Measurements from ENCODE around the gene IFNL4. TPM values are rescaled to one million over a fixed set of nuclear protein-coding genes. Genes with fewer than 3 reads are reported as not detected.
A peak's percentile ranks its signal among the peaks of the same experiment; 100 is the strongest.
"Not testable (repeated sequence)": the region's sequence is repeated elsewhere in the genome, so short reads cannot be mapped to it uniquely, and the experiment has no call there.

IFNL4 gene
- total RNA-seq, 3 donors from 2014 or later, result not detected

DNA sequence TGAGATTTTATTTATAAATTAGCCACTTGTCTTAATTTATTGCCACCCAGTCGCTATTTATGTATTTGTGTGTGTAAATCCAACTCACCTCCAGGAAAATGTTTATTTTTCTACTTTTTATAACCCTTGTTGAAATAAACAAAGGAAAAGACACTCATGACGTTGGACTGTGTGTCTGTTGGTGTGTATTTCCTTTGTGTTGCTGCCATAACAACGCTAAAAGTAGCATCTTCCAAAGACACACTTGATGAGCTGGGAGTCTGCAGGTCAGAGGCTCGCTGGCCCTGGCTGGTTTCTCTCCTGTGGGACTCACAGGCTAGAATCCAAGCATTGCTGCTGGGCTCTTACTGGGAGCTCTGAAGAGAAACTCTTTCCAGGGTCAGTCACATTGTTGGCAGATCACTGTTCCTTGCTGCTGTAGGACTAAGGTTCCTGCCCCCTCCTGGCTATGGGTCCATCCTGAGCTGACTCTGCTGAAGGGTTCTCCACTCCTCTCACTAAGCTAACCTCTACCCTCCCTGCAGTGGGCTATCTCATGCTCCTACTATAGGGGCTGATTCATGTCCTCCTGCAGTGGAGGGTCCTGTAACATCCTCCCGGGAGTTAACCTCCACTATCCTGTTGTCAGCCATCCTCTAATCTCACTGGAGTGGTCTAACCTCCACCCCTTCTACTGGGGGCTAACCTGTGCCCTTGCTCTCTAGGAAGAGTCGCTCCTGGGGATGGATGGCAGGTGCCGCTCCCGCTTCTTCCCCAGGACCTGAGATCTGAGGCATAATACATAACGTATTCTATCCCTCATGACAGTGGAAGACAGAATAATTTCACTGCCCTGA lies 21.6 kb upstream of the IFNL4 start:
- H3K4me3 ChIP-seq, result no peak overlapping the region
- intact Hi-C loops (cut with DNase I, micrococcal nuclease), result no loop called here
- TF ChIP-seq, protein P1, sequence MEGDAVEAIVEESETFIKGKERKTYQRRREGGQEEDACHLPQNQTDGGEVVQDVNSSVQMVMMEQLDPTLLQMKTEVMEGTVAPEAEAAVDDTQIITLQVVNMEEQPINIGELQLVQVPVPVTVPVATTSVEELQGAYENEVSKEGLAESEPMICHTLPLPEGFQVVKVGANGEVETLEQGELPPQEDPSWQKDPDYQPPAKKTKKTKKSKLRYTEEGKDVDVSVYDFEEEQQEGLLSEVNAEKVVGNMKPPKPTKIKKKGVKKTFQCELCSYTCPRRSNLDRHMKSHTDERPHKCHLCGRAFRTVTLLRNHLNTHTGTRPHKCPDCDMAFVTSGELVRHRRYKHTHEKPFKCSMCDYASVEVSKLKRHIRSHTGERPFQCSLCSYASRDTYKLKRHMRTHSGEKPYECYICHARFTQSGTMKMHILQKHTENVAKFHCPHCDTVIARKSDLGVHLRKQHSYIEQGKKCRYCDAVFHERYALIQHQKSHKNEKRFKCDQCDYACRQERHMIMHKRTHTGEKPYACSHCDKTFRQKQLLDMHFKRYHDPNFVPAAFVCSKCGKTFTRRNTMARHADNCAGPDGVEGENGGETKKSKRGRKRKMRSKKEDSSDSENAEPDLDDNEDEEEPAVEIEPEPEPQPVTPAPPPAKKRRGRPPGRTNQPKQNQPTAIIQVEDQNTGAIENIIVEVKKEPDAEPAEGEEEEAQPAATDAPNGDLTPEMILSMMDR (IDR thresholded peaks at IDR 0.05), result no peak
- no peaks in the 10 kb centered on the region for H3K36me3 ChIP-seq (ENCODE audit: low read depth)
- H3K9me3 ChIP-seq, result no peaks in the 10 kb centered on the region
- H3K4me1 ChIP-seq (ENCODE audit: low read depth), result no peaks in the 10 kb centered on the region
- no peak for DNase-seq
- ATAC-seq, result no peak

DNA sequence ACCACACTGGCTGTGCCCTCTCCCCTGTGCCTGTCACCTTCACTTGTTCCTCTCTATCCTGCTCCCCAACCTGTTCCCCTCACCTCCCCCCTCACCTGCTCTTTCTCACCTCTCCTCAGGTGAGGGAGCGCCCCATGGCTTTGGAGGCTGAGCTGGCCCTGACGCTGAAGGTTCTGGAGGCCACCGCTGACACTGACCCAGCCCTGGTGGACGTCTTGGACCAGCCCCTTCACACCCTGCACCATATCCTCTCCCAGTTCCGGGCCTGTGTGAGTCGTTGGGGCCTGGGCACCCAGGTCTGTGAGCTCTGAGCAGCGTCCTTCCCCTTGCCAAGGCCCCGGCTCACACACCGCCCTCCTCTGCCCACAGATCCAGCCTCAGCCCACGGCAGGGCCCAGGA lies 20.7 kb upstream of the IFNL4 start:
- H3K9me3 ChIP-seq; H3K4me3 ChIP-seq; H3K36me3 ChIP-seq (ENCODE audit: low read depth); H3K4me1 ChIP-seq (ENCODE audit: low read depth); ATAC-seq; intact Hi-C loops (cut with DNase I, micrococcal nuclease); DNase-seq: not testable (repeated sequence)

DNA sequence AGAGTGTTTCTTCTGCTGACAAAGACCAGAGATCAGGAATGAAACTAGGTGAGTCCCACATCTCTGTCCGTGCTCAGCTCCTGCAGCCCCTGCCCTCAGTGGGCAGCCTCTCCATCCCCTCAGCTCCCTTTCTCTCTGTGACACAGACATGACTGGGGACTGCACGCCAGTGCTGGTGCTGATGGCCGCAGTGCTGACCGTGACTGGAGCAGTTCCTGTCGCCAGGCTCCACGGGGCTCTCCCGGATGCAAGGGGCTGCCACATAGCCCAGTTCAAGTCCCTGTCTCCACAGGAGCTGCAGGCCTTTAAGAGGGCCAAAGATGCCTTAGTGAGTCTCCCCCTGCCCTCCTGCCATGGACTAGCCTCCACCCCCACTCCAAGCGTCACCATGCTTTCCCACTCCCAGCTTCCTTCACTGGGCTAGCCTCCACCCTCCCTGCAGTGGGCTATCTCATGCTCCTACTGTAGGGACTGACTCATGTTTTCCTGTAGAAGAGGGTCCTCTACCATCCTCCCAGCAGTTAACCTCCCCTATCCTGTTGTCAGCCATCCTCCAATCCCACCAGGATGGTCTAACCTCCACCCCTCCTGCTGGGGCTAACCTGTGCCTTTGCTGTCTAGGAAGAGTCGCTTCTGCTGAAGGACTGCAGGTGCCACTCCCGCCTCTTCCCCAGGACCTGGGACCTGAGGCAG lies 20.0 kb upstream of the IFNL4 start:
- ATAC-seq; DNase-seq; H3K9me3 ChIP-seq; intact Hi-C loops (cut with DNase I, micrococcal nuclease); H3K4me1 ChIP-seq (ENCODE audit: low read depth); H3K4me3 ChIP-seq; H3K36me3 ChIP-seq (ENCODE audit: low read depth): not testable (repeated sequence)

DNA sequence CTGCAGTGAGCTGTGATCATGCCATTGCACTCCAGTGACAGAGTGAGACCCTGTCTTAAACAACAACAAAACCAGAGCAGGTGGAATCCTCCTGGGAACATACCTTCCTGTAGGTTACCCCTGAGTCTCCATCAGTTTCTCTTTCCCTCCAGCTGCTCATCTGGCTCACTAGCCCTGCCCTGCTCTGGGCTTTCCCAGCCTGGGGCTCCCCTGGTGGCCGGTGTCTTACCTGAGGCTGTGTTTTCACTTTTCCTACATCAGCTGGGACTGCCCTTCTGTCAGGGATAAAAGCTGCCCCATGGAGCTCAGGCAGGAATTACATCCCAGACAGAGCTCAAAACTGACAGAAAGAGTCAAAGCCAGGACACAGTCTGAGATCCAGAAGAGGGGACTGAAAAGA lies 19.4 kb upstream of the IFNL4 start, which contains the start of gene IFNL2:
IFNL2 (plus strand) TSS at position 312 of the 400 bp plus-strand sequence. CDS start 173 bp downstream, outside the sequence.
- peak; percentile 68 for ATAC-seq
- H3K9me3 ChIP-seq; H3K36me3 ChIP-seq (ENCODE audit: low read depth); H3K4me1 ChIP-seq (ENCODE audit: low read depth); intact Hi-C loops (cut with DNase I, micrococcal nuclease); H3K4me3 ChIP-seq; DNase-seq: not testable (repeated sequence)

DNA sequence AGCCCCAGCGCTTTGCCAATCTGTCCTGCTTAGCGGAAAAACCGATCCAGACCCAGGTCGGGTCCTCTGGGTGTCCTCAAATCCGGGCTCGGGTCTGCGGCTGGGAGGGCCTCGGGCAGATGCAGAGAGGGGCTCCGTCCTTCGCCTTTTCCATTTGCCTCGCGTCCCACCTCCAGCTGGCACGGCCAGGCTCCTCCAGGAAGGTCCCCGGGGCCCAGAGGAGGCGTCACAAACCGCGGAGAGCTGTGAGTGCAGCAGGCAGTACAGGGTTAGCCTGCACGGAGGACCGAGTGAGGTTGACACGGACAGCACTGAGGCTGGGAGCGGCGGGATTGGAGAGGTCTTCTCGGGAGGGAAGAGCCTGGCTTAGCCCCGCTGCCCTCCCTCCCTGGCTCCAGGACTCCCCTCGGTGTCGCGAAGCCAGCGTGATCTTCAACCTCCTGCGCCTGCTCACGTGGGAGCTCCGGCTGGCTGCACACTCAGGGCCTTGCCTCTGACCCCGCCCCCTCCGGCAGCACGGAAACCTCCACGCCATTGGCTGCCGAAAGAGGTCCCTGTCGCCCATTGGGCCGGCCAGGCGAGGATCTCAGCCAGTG lies 16.8 kb upstream of the IFNL4 start:
- TF ChIP-seq, protein P1 (IDR thresholded peaks at IDR 0.05), result no peak
- Histone ChIP-seq H3K4me3 (no peak overlapping the region), H3K36me3 (ENCODE audit: low read depth) (no peaks in the 10 kb centered on the region), H3K9me3 (no peaks in the 10 kb centered on the region), H3K4me1 (ENCODE audit: low read depth) (peaks cover 3% of the 10 kb centered on the region)
- intact Hi-C loops (cut with DNase I, micrococcal nuclease), result no loop called here
- ATAC-seq (no peak), DNase-seq (no peak)

DNA sequence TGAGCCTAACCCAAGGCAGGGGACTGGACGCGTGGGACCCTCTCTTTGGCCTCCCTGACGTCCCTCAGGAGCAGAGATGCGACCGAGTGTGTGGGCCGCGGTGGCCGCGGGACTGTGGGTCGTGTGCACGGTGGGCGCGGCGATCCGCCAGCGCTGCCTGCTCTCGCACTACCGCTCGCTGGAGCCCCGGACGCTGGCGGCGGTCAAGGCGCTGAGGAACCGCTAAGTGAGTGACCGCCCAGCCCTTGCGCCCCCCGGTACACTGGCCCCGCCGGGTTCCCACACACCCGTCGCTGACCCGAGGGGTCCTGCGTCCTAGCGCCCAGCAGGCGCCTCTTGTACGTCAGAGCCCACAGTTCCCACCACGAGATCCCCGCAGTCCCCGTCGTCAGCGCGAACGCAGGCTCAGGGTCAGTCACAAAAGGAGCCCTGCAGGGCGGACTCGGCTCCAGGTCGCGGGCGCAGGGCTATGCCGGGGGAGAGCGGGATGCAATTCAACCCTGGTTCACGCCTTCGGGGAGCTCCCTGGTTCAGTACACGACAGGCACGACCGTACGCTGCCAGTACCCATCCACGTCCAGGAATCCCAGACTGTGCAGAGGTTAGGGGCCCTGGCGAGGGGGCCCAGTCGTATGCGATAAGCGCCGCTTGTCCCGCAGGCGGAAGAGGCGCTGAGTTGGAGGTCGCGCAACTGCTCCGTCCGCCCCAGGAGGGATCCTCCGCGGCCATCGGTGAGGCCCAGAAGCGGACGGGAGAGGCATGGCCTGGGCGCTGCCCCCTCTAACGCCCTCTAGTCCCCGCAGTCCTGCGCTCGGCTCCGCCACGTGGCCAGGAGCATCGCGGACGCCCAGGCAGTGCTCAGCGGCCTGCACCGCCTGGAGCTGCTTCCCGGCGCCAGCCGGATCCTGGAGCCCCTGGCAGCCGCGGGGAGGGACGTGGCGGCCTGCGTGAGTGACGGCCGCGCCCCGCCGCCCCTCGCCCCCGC lies 15.9 kb upstream of the IFNL4 start:
- Histone ChIP-seq H3K4me1 (ENCODE audit: low read depth) (peaks cover 3% of the 10 kb centered on the region), H3K9me3 (no peaks in the 10 kb centered on the region), H3K4me3 (no peak overlapping the region), H3K36me3 (ENCODE audit: low read depth) (no peaks in the 10 kb centered on the region)
- TF ChIP-seq, protein P1 (IDR thresholded peaks at IDR 0.05), result no peak
- ATAC-seq, result peak; percentile 19
- no peak for DNase-seq
- intact Hi-C loops (cut with DNase I, micrococcal nuclease), result no loop called here

Data from mucosa of descending colon (tissue), 3 donors.